ENCODE measurements around the gene COBLL1.
"Not testable (repeated sequence)": the region's sequence is repeated elsewhere in the genome, so short reads cannot be mapped to it uniquely, and the experiment has no call there.

COBLL1 gene

DNA sequence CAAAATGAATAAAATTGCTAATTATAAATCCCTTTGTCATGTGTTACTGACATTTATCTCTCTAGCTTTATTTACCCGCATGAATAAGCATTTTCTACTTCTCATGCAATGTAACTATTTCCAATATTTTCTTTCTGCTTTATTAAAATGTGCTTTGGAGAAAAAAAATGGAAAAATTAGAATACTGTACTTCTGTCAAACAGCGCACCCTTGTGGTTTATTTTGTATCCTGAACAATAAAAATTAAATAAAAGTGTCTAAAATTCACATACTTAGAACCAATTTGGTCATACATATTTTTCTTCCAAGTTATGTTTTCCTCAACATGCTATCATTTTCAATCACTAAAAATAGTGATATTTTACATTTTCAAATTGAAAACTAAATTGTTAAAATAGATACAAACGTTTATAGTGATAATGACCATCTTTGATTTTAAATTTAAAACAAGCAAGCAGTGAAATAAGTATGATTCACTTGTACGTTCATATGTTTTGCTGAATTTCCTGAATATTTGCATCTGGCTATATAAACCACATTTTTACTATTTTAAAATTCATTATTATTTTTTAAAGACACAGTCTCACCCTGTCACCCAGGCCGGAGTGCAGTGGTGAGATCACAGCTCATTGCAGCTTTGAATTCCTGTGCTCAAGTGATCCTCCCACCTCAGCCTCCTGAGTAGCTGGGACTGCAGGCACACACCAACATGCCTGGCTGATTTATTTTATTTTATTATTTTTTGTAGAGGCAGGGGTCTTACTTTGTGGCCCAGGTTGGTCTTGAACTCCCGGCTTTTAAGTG lies 124.4 kb downstream of the COBLL1 start:
- no peak for DNase-seq (ENCODE audit: low read depth in 2 of 2)

DNA sequence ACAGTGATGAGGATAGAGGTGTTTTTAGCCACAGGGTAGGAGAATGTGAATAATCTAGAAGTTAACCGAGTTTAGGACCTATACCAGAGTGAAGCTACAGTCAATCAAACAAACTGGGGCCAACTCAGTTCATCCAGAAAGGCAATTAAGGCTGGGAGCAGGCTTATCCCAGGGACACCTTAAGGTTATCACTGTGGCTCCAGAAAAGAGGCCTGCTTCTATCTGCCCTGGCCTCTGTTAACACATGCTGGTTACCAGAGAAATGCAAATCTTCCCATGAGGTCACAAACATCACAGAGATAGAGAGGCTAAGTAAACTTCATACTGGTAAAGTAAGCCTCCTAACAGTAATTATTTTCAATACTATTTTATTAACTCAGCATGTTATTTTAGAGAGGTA lies 127.2 kb downstream of the COBLL1 start:
- DNase-seq (ENCODE audit: low read depth in 2 of 2): no peak

DNA sequence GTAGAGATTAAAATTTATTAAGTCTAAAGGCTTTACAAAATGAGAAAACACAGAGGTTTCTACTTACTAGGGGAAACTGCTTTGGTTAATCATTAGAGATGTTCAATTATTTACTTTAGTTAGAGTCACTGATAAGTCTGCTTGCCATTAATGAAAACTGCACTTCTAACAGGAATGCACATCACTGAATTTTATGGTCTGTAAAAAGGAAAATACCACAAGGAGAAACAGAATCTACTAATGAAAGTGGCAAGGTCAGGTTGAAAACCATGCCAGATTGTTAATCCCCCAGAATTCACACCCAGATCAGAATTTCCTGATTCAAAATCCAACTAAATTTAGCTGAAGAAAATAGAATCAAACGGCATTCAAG lies 129.9 kb downstream of the COBLL1 start:
- no peak for DNase-seq (ENCODE audit: low read depth in 2 of 2)

DNA sequence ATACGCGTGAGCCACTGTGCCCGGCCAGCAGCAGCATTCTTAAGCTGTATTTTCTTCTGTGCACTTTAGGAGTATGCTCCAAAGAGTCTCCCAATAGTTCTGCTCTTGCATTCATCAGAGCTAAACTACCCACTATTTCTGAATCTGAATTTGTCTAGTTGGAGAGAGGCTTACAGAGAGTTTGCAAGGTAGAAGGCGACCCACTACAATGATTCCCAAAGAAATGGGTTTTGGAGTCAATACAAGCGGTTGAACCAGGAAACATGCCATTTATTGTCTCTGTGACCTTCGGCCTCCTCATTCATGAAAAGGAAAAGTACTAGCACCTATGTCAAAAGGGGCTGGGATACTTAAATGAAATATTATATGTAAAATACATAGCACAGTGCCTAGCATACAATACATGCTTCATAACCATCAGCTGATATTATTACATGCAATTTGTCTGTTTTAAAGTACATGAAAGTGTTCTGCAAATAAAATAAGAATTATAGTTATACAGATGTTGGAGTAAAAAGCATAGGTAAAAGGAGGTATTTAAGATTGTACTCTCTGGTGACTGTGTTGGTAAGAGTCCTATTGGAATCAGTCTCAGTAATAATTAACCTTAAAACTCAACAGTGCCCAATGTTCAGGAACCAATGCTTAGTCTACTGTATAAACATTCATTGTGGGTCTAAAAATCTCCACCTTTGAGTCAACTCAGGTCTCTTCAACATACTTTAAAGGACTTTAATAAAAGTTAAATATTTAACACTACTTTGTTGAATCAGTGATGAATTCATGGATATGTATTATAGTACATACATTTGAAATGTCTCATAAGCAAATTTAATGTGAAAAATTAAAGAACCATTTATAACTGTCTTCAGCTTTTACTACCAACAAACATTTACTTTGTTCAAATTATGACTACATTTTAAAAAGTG lies 130.5 kb downstream of the COBLL1 start:
- DNase-seq (ENCODE audit: low read depth in 2 of 2): no peak

DNA sequence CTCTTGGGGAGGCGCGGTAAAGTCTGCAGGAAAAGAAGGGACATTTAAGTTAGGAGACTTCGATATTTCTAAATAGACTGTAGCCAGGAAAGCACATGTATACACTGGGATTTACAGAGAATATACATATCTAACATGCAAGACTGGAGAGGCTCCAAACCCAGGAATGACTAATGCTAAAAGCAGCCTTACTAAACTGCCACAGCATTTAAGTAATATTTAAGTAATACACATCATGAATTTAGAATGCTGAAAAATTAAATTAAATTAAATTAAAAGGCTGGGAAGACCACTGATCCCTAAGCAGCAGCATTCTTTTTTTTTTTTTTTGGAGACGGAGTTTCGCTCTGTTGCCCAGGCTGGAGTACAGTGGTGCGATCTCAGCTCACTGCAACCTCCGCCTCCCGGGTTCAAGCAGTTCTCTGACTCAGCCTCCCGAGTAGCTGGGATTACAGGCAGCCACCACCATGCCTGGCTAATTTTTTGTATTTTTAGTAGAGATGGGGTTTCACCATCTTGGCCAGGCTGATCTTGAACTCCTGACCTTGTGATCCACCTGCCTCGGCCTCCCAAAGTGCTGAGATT lies 131.3 kb downstream of the COBLL1 start:
- DNase-seq (ENCODE audit: low read depth in 2 of 2): not testable (repeated sequence)

DNA sequence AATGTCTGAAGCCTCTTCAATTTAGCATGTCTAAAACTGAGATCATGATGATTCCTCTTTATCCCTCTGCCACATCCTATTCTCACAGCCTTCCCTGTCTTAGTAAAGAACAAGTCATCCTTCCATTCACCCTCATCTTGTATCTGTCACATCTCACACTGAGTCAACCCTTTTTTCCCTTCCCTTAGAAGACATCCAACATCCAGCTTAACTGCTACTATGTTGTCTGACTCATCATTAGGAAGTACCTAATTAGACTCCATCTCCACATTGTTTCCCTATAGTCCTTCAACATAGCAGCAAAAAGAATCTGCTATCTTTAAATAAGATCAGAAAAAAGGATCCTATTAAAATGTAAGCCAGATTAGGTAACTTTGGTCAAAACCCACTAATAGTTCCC lies 135.1 kb downstream of the COBLL1 start:
- DNase-seq (ENCODE audit: low read depth in 2 of 2): no peak

DNA sequence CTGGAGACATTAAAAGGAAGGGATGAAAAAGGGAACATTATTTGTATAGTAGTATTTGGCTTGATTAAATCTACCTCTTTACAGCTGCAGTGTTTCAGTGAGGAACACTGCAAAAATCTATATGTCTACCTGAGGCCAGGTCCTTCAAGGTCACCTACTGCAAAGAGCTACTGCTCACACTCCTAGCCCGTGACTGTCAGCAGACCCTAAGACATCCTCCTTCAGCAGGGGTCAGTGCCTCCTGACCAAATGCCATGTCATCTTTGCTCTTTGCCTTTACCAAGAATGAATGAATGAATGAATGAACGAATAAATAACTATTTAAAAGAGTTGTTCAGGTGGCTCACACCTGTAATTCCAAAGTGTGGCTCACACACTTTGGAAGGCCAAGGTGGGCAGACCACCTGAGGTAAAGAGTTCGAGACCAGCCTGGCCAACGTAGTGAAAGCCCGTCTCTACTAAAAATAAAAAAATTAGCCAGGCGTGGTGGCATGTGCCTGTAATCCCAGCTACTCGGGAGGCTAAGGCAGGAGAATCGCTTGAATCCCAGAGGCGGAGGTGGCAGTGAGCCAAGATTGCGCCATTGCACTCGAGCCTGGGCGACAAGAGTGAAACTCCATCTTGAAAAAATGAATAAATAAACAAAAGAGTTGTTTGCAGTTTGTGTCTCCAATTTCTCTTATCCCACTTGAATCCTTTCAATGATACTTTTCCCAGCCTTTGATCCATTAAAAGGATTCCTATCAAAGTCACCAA lies 136.0 kb downstream of the COBLL1 start:
- no peak for DNase-seq (ENCODE audit: low read depth in 2 of 2)

DNA sequence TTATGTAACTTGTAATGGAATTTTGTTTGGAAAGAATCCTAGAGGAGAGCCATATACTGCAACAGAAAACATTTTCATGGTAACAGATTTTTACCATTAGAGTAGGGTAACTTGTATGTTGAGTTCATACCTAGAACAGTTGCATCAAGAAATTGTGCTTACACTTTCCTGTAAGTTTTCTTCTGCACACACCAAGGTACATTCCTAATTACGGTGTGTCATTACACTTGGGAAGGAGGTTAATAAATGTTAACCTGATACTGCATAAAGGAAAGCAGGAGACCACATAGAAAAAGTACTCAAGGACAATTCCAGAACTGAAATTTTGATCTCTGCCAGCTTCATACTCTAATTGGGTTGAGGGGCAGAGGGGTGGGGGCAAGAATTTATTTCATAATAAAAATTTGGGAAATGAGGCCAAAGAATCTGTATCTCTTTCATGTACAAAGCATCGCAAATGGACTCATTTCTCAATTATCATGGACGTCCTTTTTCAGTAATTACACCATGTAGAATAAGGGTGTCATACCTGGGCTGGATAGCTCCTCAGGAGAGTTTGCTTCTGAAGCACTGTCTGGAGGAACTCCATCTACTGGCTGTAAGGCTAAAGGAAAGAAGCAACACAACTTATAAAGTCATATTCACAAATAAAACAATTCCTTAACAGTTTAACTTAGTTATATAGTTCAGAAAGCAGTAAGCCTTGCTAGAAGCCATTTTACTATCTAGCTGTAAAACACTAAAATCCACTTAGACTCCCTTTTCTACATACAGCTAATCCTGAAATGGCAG lies 137.5 kb downstream of the COBLL1 start:
- DNase-seq (ENCODE audit: low read depth in 2 of 2): no peak

DNA sequence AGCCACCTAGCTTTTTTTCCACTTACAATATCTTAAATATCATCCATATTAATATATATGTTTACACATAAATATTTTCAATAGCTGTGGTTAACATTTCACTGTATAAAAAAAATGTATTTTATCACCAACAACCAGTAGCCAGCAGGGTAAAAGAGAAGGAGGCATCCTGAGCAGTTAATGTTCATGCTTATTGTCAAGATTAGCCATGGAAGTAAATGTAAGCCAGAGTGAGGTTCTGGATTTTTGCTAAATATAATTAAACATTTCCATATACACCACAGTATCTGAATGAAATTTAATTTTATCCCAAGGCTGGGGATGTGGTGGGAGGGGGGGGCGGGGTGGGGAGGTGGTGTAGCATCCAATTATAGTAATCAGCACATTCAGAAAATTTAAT lies 140.1 kb downstream of the COBLL1 start:
- no peak for DNase-seq (ENCODE audit: low read depth in 2 of 2)

DNA sequence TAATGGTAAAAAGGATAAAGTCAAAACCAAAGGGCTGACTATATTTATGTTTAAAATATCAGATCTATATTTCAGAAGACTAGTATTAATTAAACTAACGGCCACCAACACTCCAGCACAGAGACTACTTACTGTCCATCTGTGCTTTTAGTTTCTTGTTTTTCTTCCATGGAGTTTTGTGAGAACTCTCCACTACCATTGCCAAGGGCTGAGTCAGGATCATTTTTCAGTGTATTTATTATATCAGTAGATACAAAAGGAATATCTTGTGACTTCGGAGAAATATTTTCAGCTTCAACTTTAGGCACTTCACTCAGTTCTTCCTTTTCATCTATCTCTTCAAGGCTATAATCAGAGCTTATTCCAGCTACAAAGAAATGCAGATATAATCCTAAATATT lies 141.2 kb downstream of the COBLL1 start:
- no peak for DNase-seq (ENCODE audit: low read depth in 2 of 2)

DNA sequence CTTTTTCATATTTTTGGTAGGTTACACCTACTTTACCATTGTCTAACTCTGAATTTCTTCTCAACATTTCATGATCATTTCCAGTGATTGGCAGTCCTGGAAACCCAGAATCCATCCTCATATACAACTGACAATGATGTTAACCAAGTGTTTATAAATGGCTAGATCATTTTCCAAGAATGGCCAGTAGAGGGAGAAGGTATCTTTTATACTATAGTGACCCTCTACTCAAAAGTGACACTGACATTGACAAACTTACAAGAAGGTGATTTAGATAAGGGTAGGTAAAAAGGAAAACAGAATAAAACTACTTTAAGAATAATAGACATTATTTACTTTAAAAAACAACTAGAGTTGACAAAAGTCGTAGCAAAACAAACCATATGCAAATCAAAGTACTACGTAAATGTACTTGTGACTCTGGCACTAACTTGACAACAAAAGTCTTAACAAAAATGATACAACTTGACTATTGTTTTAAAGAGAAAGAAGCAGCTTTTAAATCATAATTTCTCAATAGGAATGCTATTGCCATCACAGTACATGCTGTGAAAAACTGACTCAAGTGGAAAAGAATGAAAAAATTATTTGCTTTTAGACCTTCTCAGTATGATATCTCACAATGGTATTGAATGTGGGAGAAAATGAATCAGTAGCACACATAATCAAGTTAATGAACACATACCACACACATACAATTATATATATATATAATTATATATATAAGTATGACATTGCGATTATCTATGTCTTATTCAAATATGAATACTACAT lies 143.7 kb downstream of the COBLL1 start:
- DNase-seq (ENCODE audit: low read depth in 2 of 2): no peak

DNA sequence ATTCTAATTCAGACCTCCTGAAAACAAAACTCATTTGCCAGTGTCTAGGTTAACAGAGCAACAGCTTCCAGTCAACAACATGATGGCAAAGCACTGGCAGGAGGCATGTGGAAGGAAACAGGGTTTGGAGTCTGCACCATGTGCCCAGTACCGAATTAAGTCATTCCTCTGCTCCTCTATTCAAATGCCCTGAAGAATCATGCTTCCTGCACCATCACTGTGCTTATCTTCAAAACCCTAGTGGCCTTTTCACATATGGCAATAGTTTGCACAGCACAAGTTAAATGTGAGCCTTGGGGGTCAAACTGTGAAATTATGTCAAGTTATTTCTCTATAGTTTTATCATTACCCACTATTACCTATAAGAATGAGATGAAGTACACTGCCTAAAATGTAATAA lies 145.0 kb downstream of the COBLL1 start:
- DNase-seq (ENCODE audit: low read depth in 2 of 2): no peak

DNA sequence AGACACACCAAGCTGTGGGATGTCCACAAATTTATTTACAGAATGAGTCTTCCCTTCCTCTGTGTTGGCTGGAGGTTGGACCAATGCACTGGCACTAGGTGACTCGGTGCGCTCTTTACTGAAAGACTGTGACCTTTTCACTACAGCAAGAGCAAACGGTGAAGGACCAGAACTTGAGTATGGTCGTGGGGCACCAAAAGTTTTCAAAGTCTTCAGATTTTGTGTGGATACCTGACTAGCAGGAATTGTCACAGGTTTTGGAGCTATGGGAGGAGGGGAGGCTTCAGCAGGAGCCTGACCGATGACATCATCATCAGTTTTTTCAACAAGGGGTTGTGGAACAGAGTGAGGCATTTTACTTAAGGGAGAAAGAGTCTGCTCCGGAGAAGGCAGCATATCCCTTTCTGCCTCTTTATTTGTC lies 147.3 kb downstream of the COBLL1 start:
- DNase-seq (ENCODE audit: low read depth in 2 of 2): no peak

DNA sequence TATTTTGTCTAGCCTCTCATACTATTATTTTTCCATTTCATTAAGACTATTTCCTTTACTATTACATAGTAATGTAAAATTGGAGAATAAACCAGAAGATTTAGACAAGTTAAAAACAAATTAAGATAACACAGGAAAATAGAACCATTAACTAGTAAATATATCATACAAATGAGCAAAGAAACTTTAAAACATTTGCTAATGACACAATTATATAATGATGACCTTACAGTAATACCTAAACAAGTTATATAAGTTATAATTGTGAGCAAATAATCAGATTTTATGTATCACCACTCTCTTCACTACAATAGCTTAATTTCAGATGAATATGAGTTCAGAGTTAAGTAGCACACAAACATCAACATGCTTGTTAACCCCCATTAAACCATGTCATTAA lies 147.8 kb downstream of the COBLL1 start:
- DNase-seq (ENCODE audit: low read depth in 2 of 2): no peak

DNA sequence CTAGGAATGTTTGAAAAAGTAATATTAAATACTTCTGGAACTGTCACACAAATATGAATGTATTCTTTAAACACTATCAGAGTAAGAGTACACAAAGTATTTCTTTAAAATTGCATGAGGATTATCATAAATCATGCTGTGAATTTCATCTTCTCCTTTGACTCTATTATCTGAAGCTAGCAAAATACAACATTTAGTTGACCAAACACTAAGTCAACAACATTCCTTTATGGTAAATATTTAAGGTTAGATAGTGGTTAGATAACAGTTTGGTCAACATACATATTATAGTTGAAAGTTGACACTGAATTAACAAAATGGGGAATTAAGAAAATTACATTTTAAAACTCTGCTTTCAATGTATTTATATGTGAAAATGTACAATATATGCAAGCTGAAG lies 148.2 kb downstream of the COBLL1 start:
- no peak for DNase-seq (ENCODE audit: low read depth in 2 of 2)

DNA sequence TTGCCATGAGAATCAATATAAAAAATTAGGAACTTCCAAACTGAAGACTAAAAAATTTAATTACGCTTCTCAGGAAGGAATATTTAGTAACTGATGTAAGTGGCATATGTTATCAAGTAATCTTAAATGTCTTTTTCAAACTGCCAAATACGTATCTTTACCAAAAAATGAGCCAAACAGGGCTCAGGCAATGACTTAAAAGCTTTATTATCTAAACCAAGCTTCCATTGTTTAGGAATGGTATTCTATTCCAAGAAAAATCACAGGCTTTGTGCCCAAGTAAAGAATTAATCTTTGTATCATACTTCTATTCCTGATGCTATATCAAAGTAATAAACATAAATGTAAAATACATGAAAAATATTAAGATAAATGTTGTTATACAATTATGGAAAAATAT lies 148.7 kb downstream of the COBLL1 start:
- DNase-seq (ENCODE audit: low read depth in 2 of 2): no peak

DNA sequence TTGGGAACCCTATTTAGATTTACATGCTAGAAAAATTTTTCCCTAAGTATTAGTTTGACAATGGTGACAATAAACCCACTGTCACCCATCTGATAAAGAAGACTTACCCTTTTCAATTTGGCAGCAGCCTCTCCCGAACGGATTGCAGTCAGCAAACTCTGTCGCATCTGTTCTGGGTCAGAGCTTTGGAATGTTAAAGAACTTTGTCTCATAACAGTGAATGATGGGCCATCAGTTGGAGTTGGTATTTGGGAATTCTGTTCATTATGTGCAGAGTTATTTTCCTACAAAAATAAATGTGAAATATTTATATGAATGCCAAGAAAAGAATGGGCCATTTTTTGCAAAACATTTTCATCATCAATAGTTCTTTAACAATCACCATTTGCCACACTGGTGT lies 149.5 kb downstream of the COBLL1 start:
- DNase-seq (ENCODE audit: low read depth in 2 of 2): no peak

DNA sequence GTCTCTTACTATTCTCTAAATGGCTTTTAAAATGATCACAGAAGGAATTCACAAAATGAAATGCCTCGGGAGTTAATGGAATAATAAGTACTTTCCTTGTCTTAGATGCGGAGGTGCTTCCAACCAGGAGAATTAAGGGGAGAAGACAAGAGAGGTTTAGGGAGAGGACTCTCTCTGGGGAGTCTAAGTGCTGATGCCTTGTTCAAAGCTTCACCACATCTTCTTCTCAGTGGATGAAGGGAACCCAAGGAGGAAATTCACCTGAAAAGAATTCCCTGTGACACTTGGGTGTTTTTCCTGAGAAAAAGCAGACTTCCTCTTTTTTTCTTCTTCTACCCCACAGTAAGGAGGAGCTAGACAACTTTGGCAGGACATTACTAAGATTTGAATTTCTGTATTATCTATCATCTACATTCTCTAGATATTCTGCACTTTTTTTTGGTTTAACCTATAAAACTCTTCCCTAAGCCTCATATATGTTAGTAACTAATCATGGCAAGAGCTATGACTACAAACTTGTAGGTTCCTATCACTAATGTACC lies 150.2 kb downstream of the COBLL1 start:
- DNase-seq (ENCODE audit: low read depth in 2 of 2): no peak

DNA sequence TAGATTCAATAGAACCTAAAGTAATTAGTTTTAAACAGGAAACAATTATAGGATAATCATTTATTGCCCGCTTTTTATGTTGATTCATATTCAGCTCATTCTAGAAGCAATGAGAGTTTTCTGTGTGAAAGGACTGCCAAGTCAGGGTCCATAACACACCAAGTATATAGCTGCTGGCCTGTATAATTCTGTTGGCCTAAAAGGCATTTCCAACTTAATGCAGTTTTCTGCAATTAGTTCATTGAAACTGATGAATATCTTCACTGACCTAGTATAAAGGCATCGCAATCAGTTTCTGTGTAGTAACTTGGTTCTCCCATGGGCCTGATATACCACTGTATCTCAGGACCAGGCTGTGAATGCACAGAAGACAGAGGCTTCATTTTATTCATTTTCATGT lies 151.3 kb downstream of the COBLL1 start:
- no peak for DNase-seq (ENCODE audit: low read depth in 2 of 2)

DNA sequence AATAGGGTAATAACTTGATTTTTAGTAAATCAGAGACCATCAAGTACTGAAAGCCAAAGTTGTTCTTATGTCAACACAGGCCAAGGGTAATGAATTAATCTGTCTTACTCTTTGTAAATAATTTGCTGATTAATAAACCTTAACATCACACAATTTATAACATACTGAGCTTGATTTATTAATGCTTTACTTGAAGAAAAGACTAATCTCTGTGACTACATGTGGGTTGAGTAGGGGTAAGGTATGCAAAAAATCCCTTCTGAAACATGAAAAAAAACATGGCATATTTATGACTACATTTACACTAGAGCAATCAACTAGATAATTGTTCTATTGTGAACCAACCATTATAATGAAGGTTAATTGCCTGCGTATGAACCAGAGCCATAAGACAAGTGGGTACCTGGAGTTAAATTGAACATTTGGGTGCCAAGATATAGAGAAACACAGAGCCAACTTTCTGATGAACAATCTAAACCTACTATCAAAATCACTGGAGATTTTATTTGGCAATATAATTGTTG lies 152.7 kb downstream of the COBLL1 start:
- no peak for DNase-seq (ENCODE audit: low read depth in 2 of 2)
